Measurements from ENCODE around the gene POU6F1.

DNA sequence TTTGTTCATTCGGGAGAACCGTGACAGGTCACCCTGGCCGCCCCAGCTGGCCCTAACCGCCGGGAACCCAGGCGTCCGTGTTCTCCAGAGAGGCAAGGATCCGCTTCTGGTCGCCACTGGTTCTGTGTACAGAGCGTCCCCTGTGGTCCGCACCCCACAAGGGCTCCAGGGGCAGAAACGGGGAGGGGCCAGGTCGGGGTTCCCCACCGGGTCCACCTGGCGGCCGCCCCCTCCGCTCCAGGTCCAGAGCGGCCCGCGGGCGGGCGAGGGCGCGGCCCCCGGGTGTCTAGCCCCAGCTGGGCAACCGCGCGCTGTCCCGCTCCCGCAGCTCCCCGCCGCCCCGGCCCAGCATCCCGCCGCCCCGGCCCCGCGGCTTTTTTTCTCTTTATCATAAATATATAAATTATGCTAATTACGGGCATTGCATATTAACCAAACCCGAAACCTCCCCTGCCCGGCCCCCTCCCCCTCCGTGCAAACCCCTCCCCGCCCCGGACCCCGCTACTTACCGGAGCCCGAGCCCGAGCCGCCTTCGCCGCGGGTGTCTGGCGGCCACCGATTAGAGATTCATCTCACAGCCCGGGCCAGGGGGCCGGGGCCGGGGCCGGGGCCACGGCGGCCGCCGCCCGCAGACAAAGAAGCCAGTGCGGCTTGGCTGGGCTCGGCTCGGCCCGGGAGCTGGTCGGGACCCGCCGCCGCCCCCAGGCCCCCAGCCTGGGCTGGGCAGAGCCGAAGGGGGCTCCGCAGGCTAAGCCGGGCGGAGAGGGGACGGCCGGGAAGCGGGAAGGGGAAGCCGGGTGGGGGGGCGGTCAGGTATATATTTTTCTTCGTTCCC lies 512 bp downstream of the POU6F1 start:
- TF ChIP-seq CTCF (IDR thresholded peaks at IDR 0.05; ENCODE audit: control extremely low read depth in 1 of 3, insufficient read depth in 1 of 3, low read depth in 1 of 3, low read length in 3 of 3), result peak; percentile 28 to 38 (median 29); a peak in 3 of 4 replicates
- TF ChIP-seq POLR2A (IDR thresholded peaks at IDR 0.05; ENCODE audit: control extremely low read depth in 1 of 2, low read depth in 2 of 2, low read length in 2 of 2), result no peak
- TF ChIP-seq POLR2AphosphoS5 (IDR thresholded peaks at IDR 0.05; ENCODE audit: low read depth, low read length), result no peak
- no peak for TF ChIP-seq USF2 (IDR thresholded peaks at IDR 0.05; ENCODE audit: low read length)
- TF ChIP-seq FOSL1 (IDR thresholded peaks at IDR 0.05; ENCODE audit: insufficient read depth, low read depth, low read length), result no peak
- no peak for TF ChIP-seq TAF7 (optimal IDR thresholded peaks at IDR 0.05; ENCODE audit: borderline replicate concordance, low read depth, low read length)
- peak; percentile 46; the same call in 1 of the 2 replicates for TF ChIP-seq TAF1 (IDR thresholded peaks at IDR 0.05; ENCODE audit: low read depth, low read length)
- no peak for TF ChIP-seq BACH1 (IDR thresholded peaks at IDR 0.05; ENCODE audit: low read length)
- TF ChIP-seq, protein P1, sequence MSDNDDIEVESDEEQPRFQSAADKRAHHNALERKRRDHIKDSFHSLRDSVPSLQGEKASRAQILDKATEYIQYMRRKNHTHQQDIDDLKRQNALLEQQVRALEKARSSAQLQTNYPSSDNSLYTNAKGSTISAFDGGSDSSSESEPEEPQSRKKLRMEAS (IDR thresholded peaks at IDR 0.05), result no peak
- TF ChIP-seq SIX5 (IDR thresholded peaks at IDR 0.05; ENCODE audit: low read depth, low read length), result no peak
- no peak for TF ChIP-seq NANOG (IDR thresholded peaks at IDR 0.05; ENCODE audit: insufficient read depth, low read depth, low read length, poor library complexity, severe bottlenecking)
- no peak for TF ChIP-seq ZNF274 (IDR thresholded peaks at IDR 0.05; ENCODE audit: borderline replicate concordance, extremely low read depth, low read length)
- TF ChIP-seq ASH2L (IDR thresholded peaks at IDR 0.05; ENCODE audit: low read length), result no peak

Data from H1 (cell line).